Left colon (tissue), 2 donors: Measurements from ENCODE around the gene PLA1A. TPM values are rescaled to one million over a fixed set of nuclear protein-coding genes. Genes with fewer than 3 reads are reported as not detected.
"Not testable (repeated sequence)": the region's sequence is repeated elsewhere in the genome, so short reads cannot be mapped to it uniquely, and the experiment has no call there.

Experiments used
- ATAC-seq: fragments of 200-7000 bp; cut with Tn5 transposase; one replicate; pipeline ENCODE4 v1.9.1; 2020; ENCODE audit warnings: mild to moderate bottlenecking, moderate library complexity
- DNase-seq, 2 donors: peaks; one replicate each; pipeline ENCODE4 v3.0.0-alpha.2; 2020
- intact Hi-C, 2 donors: fragments of 100-400 bp; cut with DNase I in 1 of 2; cut with micrococcal nuclease in 1 of 2; formaldehyde crosslinking; loops; one replicate each; pipeline versions ENCODE4 v1.11.2 to v1.14.0; 2022; cut with DNase I, micrococcal nuclease
- long read RNA-seq: library from polyadenylated mRNA; unstranded; transcript quantifications from one replicate; pipeline ENCODE4 v2.0.0, GENCODE V29; 2021
- total RNA-seq, 2 donors: library from RNA; stranded (reverse); fragmentation: NEBNext Ultra II Directional; extraction: Animal tissue kit (Norgen Biotek cat#: 25700); gene quantifications; one replicate each; pipeline ENCODE4 v1.2.1, GENCODE V29; 2021
- donor health status: DM: no; HTN: no; CAD: no.
- donor health status: DM: yes; HTN: yes; CAD: no.

The PLA1A gene
- 1 to 10 TPM; 1.3 to 1.9 TPM for total RNA-seq
- long read RNA-seq, partial matches to known transcripts = 1 of 3 reads
- long read RNA-seq, other reads (novel, unspliced or antisense) = 1 of 3 reads

DNA sequence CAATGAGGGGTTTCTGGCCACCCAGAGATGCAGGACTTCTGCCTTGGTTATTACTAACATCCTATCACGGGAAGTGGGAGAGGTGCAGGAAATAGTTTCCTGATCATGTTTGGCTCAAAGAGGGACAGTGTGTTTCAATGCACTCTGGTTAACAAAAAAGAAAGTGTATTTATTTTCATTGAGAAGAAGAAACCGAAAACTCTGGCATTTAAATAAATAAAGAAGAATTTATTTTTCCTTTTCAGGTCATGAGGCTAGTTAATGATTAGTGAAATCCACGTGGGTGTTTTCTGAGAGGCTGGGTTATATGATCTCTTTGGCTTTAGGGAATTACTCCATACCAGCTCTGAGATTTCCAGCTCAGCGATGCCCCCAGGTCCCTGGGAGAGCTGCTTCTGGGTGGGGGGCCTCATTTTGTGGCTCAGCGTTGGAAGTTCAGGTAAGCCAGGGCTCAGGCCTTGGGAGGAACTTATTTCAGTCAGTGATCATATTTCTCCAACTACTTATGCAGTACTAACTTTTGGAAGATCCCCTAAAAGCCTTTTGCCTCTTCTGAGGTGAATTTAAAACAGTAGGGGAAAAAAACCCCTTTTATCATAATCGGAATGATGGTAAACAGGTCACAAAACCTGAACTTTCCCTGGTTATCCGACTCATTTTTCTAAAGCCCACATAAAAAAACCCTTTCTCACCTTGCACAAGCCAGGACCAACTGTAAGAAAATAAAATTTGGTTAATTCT lies at the start of gene PLA1A:
TSS of gene PLA1A (plus strand) at position 338 of the 741 bp plus-strand sequence. CDS start at position 367, 29 bp downstream.
- no peak for DNase-seq
- intact Hi-C loops = no loop called here
- peak; percentile 74 for ATAC-seq

GRCh38 chr3:119548341-119548740 lies 49.3 kb upstream of the PLA1A start:
- ATAC-seq = no peak
- intact Hi-C loops = no loop called here
- no peak for DNase-seq

DNA sequence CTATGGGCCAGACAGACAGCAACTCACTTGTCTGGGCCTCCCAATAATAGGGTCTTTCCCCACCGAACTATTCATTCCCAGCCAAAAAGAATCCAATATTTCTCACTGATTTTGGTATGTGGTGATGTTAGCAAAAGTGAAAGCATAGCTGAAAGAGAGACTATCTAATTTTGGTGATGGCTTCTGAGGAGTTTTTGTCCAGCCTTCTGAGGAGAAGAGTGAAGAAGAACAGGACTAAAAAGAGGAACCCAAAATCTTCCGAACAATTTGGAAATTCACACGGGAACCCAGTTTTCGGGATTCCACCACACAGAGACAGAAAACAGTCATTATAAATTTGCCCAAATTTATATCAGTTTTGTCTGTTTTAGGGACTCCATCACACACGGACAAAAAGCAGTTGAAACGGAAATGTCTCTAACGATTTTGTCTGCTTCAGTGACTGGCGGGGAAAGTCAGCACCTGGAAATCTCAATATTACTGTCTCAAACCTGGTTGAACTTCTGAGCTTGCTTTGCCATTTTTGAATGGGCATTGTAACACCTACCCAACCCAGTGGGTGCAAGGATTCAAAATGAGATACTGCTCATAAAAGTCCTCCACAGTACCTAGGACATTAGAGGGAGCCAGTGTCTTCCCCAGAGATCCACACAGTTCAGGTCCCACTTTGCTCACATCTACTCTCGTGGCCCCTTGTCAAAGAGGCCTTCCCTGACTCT lies 47.3 kb upstream of the PLA1A start:
- no peak for ATAC-seq
- DNase-seq = no peak
- intact Hi-C loops = no loop called here

- no peak for ATAC-seq
- intact Hi-C loops = no loop called here
- DNase-seq = no peak
Observed at GRCh38 chr3:119551598-119551997, 46.1 kb upstream of the PLA1A start.

- intact Hi-C loops, ATAC-seq, DNase-seq: not testable (repeated sequence)
Observed at GRCh38 chr3:119552928-119553327, 44.8 kb upstream of the PLA1A start.

GRCh38 chr3:119553823-119554415 lies 43.8 kb upstream of the PLA1A start:
- intact Hi-C loops = no loop called here
- ATAC-seq (no peak), DNase-seq (no peak)

- DNase-seq = no peak
- intact Hi-C loops = no loop called here
- ATAC-seq = no peak
Observed at GRCh38 chr3:119555309-119555735, 42.4 kb upstream of the PLA1A start.

DNA sequence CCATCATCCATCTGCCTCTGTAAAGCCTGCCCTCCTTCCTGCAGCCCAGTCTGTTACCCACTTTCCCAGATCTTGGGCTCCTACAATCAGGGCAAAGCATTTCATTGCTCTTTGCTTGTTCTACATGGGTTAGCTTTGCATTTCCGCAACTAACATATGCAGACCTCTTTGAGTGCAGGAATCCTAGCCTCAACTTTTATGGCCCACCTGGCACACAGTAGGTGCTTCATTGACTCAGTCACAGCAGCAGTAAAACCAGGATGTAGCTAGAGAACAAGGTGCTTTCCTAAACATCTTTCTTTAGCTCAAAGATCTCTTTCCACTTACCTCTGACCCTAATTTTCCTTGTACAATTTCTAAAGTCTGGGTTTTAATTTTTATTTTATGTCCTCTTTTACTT lies 41.8 kb upstream of the PLA1A start:
- ATAC-seq = no peak
- intact Hi-C loops = no loop called here
- DNase-seq = no peak

- intact Hi-C loops = no loop called here
- ATAC-seq = no peak
- no peak for DNase-seq
Observed at GRCh38 chr3:119557192-119557876, 40.4 kb upstream of the PLA1A start.

GRCh38 chr3:119557877-119558269 lies 39.8 kb upstream of the PLA1A start:
- no peak for DNase-seq
- no peak for ATAC-seq
- intact Hi-C loops = no loop called here

DNA sequence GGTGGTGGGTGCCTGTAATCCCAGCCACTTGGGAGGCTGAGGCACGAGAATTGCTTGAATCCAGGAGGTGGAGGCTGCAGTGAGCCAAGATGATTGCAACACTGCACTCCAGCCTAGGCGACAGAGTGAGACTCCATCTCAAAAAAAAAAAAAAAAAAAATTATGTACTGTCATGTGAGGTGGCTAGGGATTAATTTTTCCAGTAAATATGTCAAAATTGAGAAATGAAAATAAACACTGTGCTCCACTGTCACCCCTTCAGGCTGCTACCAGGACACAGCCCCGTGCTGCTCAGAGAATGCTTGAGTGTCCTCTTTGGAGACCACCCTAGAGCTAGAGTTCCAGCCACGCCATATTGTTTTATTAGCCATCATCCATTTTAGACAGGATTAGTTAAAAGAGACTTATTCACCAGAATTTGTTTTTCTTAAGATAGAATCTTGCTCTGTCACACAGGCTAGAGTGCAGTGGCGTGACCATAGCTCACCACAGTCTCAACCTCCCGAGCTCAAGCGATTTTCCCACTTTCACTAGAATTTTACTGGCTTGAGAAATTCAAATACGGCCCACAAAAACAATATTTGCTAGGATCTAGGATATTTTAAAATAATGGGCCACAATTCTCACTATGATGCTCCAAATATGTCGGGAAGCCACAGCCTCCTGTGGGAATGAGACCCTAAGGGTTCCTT lies 38.9 kb upstream of the PLA1A start:
- DNase-seq (no peak), ATAC-seq (no peak)
- intact Hi-C loops = no loop called here

DNA sequence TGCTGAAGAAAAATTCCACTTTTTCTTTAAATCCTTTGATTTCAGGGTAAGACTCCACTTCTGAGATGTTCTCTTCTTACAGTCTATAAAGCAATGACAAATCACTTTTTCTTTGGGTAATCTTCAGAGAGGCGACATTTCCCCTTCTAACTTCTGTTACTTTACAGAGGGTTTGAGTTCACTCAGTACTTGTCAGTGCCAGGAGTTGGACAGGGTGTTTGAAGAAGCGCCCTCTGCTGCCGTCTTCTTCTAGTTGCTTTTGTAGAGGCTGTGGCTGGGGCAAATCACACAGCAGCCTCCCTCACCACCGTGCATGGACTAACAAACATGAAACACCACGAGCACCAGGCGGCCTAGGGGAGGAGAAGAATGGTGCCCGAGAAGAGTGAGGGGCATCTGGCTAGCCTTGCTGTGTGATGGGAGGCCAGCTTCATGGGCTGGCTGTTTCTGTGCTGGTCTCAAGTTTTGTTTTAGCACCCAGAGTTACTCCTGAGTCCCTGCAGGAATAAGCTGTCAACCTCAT lies 38.2 kb upstream of the PLA1A start, which contains the start of gene CD80:
TSS of gene CD80 (minus strand) at position 174 of the 523 bp plus-strand sequence. CDS start 1,886 bp downstream, outside the sequence.
- ATAC-seq (peak; percentile 88), DNase-seq (peak; percentile 56 to 79)
- intact Hi-C loops = no loop called here

DNA sequence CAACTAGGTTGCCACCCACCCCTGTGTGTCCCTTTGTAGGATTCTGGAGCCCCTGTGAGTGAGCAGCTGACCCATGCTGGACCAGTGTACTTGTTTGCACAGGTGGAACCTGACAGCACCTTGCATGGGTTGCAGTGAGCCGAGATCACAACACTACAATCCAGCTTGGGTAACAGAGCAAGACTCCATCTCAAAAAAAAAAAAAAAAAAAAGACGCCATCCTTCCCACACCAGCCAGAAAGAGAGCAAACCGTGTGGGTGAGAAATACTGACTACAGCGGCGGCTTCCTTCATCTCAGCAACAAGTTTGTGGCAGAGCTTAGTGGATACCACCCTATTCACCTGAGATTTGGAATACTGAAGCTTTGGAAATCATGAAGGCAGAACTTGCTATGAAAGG lies 37.5 kb upstream of the PLA1A start:
- ATAC-seq (no peak), DNase-seq (no peak)
- intact Hi-C loops = no loop called here

DNA sequence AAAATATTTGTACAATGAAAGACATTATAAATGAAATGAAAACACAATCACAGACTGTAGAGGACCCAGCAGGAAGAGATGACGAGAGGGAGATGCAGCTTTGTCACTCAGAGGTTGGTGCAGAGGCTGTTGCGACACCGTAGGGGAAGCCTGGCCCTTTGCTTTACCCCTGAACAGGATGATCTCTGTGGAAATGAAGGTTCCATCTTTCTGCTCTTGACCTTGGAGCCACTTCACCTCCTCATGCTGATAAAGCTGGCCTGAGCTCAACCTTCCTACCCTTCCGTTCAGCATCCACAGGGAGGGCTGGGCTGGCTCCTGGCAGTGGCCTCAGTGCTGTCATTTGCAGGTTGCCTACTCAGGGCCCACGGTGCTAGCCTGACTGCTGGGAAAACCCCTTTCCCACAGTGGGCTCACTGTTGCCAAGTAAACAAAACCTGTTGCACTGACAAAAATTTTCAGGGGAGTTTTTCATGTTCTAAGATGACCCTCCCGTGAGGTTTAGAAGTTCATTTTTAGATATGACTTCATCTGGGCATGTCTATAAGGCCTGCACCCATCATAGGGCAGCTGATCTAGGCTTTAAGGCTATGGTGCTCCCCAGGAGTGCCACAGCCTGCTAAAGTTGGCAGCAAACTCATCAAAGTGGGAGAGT lies 35.3 kb upstream of the PLA1A start:
- intact Hi-C loops = no loop called here
- no peak for DNase-seq
- ATAC-seq = no peak

- ATAC-seq, intact Hi-C loops, DNase-seq: not testable (repeated sequence)
Observed at GRCh38 chr3:119563334-119563733, 34.4 kb upstream of the PLA1A start.

DNA sequence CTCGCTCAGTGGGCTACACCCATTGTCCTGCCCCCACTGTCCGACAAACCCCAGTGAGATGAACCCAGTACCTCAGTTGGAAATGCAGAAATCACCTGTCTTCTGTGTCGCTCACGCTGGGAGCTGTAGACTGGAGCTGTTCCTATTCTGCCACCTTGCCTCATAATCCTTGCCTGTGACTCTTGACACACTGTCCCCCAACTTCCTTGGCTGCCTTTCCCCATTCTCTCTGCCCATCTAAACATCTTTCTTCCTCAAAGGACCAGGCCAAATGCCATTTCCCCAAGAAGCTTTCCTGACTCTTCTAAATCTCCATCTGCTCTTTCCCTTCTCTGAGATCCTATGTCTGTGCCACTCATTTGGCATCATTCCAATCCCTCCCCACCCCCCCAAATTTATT lies 28.5 kb upstream of the PLA1A start:
- DNase-seq (no peak), ATAC-seq (no peak)
- intact Hi-C loops = no loop called here

- no peak for ATAC-seq
- intact Hi-C loops = no loop called here
- no peak for DNase-seq
Observed at GRCh38 chr3:119570229-119570628, 27.5 kb upstream of the PLA1A start.

DNA sequence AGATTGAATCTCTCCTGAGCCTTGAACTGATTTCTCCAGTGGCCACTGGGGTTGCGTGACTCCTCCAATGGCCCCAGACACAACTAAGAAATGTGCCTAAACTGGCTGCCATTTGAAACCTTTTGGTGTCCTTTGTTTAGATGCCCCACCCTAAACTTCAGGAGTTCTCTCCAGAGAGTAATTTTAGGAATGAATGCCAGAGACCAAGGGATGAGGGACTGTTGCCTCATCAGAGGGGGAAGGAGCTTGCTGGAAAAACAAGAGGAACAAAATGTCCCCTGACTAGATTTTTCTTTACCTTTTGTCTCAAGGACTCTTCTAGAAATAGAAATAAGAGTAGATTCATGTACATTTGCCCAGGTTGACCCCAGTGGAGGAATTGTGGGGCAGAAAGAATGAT lies 26.5 kb upstream of the PLA1A start:
- DNase-seq (no peak), ATAC-seq (no peak)
- intact Hi-C loops = no loop called here
